C4-2B (cell line): ENCODE measurements around the gene SPN.
"Not testable (repeated sequence)": the region's sequence is repeated elsewhere in the genome, so short reads cannot be mapped to it uniquely, and the experiment has no call there.

Source experiments
- CTCF ChIP-seq: fragments of 450-650 bp; conservative IDR thresholded peaks from 2 replicates; pipeline ENCODE4 v1.5.1; 2017; ENCODE audit warnings: mild to moderate bottlenecking
- ZFX ChIP-seq: fragments of 450-650 bp; IDR thresholded peaks from 2 replicates; pipeline ENCODE4 v1.6.1; 2017

- not testable (repeated sequence) for TF ChIP-seq CTCF, ZFX
Observed at GRCh38 chr16:29692606-29693005, 29.6 kb downstream of the SPN start.
